Loucy (cell line): Measurements from ENCODE around the gene TBC1D8.

Source experiments
- H2AFZ ChIP-seq: fragments of 200-600 bp; sonication (generic); 2 replicates; pipeline ENCODE4 v1.6.0; 2016; ENCODE audit warnings: antibody characterized with exemption, mild to moderate bottlenecking, low read length, moderate library complexity
- H3F3A ChIP-seq: fragments of 200-600 bp; 2 replicates; pipeline ENCODE4 v1.6.0; 2016; ENCODE audit warnings: antibody characterized with exemption, low read depth, mild to moderate bottlenecking
- H3K27me3 ChIP-seq: fragments of 200-600 bp; sonication (generic); 2 replicates; pipeline ENCODE4 v1.6.1; 2014; ENCODE audit warnings: low read length, mild to moderate bottlenecking; ENCODE audit not compliant: insufficient read depth, poor library complexity, severe bottlenecking
- H3K36me3 ChIP-seq: fragments of 200-600 bp; sonication (generic); 2 replicates; pipeline ENCODE4 v1.6.1; 2016; ENCODE audit warnings: low read length; ENCODE audit not compliant: insufficient read depth
- H3K4me1 ChIP-seq: fragments of 200-600 bp; sonication (generic); 2 replicates; pipeline ENCODE4 v1.5.1; 2014; ENCODE audit warnings: low read length, mild to moderate bottlenecking; ENCODE audit not compliant: insufficient read depth, poor library complexity, severe bottlenecking
- H3K4me2 ChIP-seq: fragments of 200-600 bp; sonication (generic); 2 replicates; pipeline ENCODE4 v1.6.0; 2014; ENCODE audit warnings: antibody characterized with exemption, low read length, low read depth, mild to moderate bottlenecking; ENCODE audit not compliant: poor library complexity, severe bottlenecking
- H3K4me3 ChIP-seq: fragments of 200-600 bp; sonication (generic); 2 replicates; pipeline ENCODE4 v1.5.1; 2014; ENCODE audit warnings: low read length, mild to moderate bottlenecking, mixed read lengths; ENCODE audit not compliant: poor library complexity, severe bottlenecking
- H3K79me2 ChIP-seq: fragments of 200-600 bp; sonication (generic); 2 replicates; pipeline ENCODE4 v1.6.1; 2014; ENCODE audit warnings: low read length; ENCODE audit not compliant: insufficient read depth
- H3K9ac ChIP-seq: fragments of 200-600 bp; sonication (generic); 2 replicates; pipeline ENCODE4 v1.6.0; 2014; ENCODE audit warnings: mild to moderate bottlenecking, low read depth, low read length, moderate library complexity; ENCODE audit not compliant: poor library complexity, severe bottlenecking
- H3K9me2 ChIP-seq: fragments of 200-600 bp; sonication (generic); replicated peaks from 2 replicates; pipeline ENCODE4 v1.6.1; 2016; ENCODE audit warnings: low read depth, low read length, mixed read lengths
- H3K9me3 ChIP-seq: fragments of 200-600 bp; sonication (generic); 2 replicates; pipeline ENCODE4 v1.6.1; 2014; ENCODE audit warnings: mild to moderate bottlenecking, antibody characterized with exemption, low read length, low read depth; ENCODE audit not compliant: insufficient read depth
- H4K20me1 ChIP-seq: fragments of 200-600 bp; sonication (generic); 2 replicates; pipeline ENCODE4 v1.6.0; 2014; ENCODE audit warnings: antibody characterized with exemption, low read length, mild to moderate bottlenecking; ENCODE audit not compliant: insufficient read depth, poor library complexity, severe bottlenecking
- CTCF ChIP-seq: fragments of 200-600 bp; sonication (generic); conservative IDR thresholded peaks from 2 replicates; pipeline ENCODE4 v1.5.1; 2014; ENCODE audit warnings: mild to moderate bottlenecking, antibody characterized with exemption, low read length
- EZH2phosphoT487 ChIP-seq: fragments of 200-600 bp; IDR thresholded peaks from 2 replicates; pipeline ENCODE4 v1.6.1; 2018; ENCODE audit warnings: antibody characterized with exemption, mild to moderate bottlenecking, moderate library complexity, borderline replicate concordance

TBC1D8 gene

GRCh38 chr2:101145406-101145805 is 5.8 kb downstream of the TBC1D8 start:
- Histone ChIP-seq H3K9me2 (no peaks in the 10 kb centered on the region), H3K36me3 (no peaks in the 10 kb centered on the region), H3K27me3 (peaks cover 32% of the 10 kb centered on the region), H3K9ac (no peak overlapping the region), H3K79me2 (no peaks in the 10 kb centered on the region), H4K20me1 (no peaks in the 10 kb centered on the region), H3K9me3 (no peaks in the 10 kb centered on the region), H3K4me1 (no peaks in the 10 kb centered on the region), H3K4me2 (no peak overlapping the region), H3F3A (no peaks in the 10 kb centered on the region), H3K4me3 (no peak overlapping the region), H2AFZ (no peak overlapping the region)
- no peak for TF ChIP-seq EZH2phosphoT487
- no peak for TF ChIP-seq CTCF

GRCh38 chr2:101142163-101142562 is 9.0 kb downstream of the TBC1D8 start:
- no peaks in the 10 kb centered on the region for H3K79me2 ChIP-seq

DNA sequence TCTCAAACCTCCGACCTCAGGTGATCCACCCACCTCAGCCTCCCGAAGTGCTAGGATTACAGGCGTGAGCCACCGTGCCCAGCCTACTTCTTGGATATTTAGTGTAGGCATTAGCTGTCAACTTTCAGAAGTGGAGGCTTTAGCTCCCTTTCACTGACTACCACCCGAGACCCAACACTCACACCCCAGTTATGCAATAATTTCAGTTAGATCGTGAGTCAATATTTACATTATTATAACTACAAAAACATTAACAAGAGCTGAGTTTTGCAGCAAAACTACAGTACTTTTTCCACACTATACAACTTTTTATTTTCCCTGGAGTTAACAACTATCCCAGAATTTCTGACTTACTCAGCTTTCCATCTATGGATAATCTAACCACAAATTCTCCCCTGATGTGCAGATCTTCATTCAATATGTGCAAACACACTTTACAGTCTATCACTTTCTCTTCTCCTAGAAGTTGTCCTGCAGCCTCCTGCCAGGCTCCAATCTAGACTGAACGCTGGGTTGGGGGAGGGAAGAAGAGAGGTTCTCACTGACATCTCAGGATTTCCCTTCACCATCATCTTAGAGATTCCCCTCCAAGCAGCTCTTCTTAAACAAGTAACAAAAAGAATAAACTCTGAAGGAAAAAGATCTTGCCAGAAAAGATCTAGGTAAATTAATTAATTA is 10.1 kb downstream of the TBC1D8 start:
- Histone ChIP-seq H3K9me2 (no peaks in the 10 kb centered on the region), H3K36me3 (no peaks in the 10 kb centered on the region), H3K9ac (no peak overlapping the region), H3K27me3 (no peaks in the 10 kb centered on the region), H3F3A (no peaks in the 10 kb centered on the region), H4K20me1 (no peaks in the 10 kb centered on the region), H3K4me2 (no peak overlapping the region), H2AFZ (no peak overlapping the region), H3K4me1 (no peaks in the 10 kb centered on the region), H3K79me2 (no peaks in the 10 kb centered on the region), H3K9me3 (no peaks in the 10 kb centered on the region), H3K4me3 (no peak overlapping the region)
- TF ChIP-seq CTCF (no peak), EZH2phosphoT487 (no peak)

More at GRCh38 chr2:101142163-101142562, 9.0 kb downstream of the TBC1D8 start:
- H2AFZ ChIP-seq: no peak overlapping the region
- peaks cover 2% of the 10 kb centered on the region for H3K27me3 ChIP-seq
- H3F3A ChIP-seq: no peaks in the 10 kb centered on the region
- TF ChIP-seq CTCF: no peak
- no peaks in the 10 kb centered on the region for H3K36me3 ChIP-seq
- H4K20me1 ChIP-seq: no peaks in the 10 kb centered on the region
- no peak overlapping the region for H3K4me3 ChIP-seq
- H3K4me1 ChIP-seq: no peaks in the 10 kb centered on the region
- H3K9me2 ChIP-seq: no peaks in the 10 kb centered on the region
- H3K4me2 ChIP-seq: no peak overlapping the region
- H3K9me3 ChIP-seq: no peaks in the 10 kb centered on the region
- no peak overlapping the region for H3K9ac ChIP-seq
